Kidney (tissue), 14 donors: ENCODE measurements around the gene GOLGA6C. TPM values are rescaled to one million over a fixed set of nuclear protein-coding genes. Genes with fewer than 3 reads are reported as not detected.
A peak's percentile ranks its signal among the peaks of the same experiment; 100 is the strongest.

Source experiments
- DNase-seq, 5 donors: peaks; one replicate each; pipeline ENCODE4 v3.0.0-alpha.2; 2013 to 2020
- FAIRE-seq: peaks from 2 replicates; lab custom pipeline; 2012; peaks lifted over from hg19 to GRCh38; lab: Jason Lieb, UNC
- H3K27ac ChIP-seq, 2 donors: one replicate each; pipeline ENCODE4 v1.7.0; 2013; ENCODE audit warnings: low read depth in 2 of 2, low read length in 2 of 2, inconsistent platforms in 1 of 2
- H3K27me3 ChIP-seq: one replicate; pipeline ENCODE4 v1.7.1; 2013; ENCODE audit warnings: low read length, inconsistent platforms; ENCODE audit not compliant: control insufficient read depth, insufficient read depth
- H3K36me3 ChIP-seq, 3 donors: one replicate each; pipeline versions ENCODE4 v1.7.0 to v1.7.1; 2013; ENCODE audit warnings: low read length in 3 of 3, control low read depth in 1 of 3, inconsistent platforms in 1 of 3; ENCODE audit not compliant: insufficient read depth in 3 of 3, control insufficient read depth in 2 of 3
- H3K4me1 ChIP-seq, 3 donors: one replicate each; pipeline versions ENCODE4 v1.7.0 to v1.7.1; 2013; ENCODE audit warnings: low read length in 3 of 3, inconsistent platforms in 1 of 3, low read depth in 1 of 3; ENCODE audit not compliant: control insufficient read depth in 2 of 3, insufficient read depth in 2 of 3
- H3K4me3 ChIP-seq, 3 donors: one replicate each; pipeline versions ENCODE4 v1.7.0 to v1.8.1; 2013; ENCODE audit warnings: low read length in 3 of 3, control low read depth in 1 of 3, inconsistent platforms in 1 of 3
- H3K9ac ChIP-seq, 3 donors: one replicate each; pipeline versions ENCODE4 v1.7.0 to v1.7.1; 2013; ENCODE audit warnings: low read length in 3 of 3, control low read depth in 1 of 3, inconsistent platforms in 1 of 3
- H3K9me3 ChIP-seq, 3 donors: one replicate each; pipeline versions ENCODE4 v1.7.0 to v1.7.1; 2013; ENCODE audit warnings: low read length in 3 of 3, control low read depth in 1 of 3, inconsistent platforms in 1 of 3; ENCODE audit not compliant: control insufficient read depth in 2 of 3, insufficient read depth in 1 of 3
- CTCF ChIP-seq: IDR thresholded peaks from 3 replicates; pipeline ENCODE4 v1.5.1; 2012; ENCODE audit warnings: mild to moderate bottlenecking, moderate library complexity, borderline replicate concordance; ENCODE audit not compliant: insufficient read depth; ENCODE audit errors: extremely low read depth
- intact Hi-C: fragments of 100-400 bp; cut with DNase I; formaldehyde crosslinking; loops from one replicate; pipeline ENCODE4 v1.11.1; 2022
- polyA plus RNA-seq: library from polyadenylated mRNA; stranded (reverse); fragments of 350-450 nt; fragmentation: Illumina TruSeq; extraction: RNeasy Lipid Tissue Mini Kit (QIAGEN cat#74804); gene quantifications from one replicate; pipeline ENCODE4 v1.2.3, GENCODE V29; 2014; ENCODE audit warnings: low read depth, low replicate concordance; ENCODE audit not compliant: insufficient read depth
- total RNA-seq: library from RNA; stranded (reverse); fragmentation: NEBNext Ultra II Directional; extraction: Animal tissue kit (Norgen Biotek cat#: 25700); gene quantifications from one replicate; pipeline ENCODE4 v1.2.1, GENCODE V29; 2021
- donor health status: control.
- donor health status: control.
- donor health status: control.
- donor health status: control.
- donor health status: control.
- donor health status: DM: yes; HTN: yes; CAD: no.
- donor health status: Normal renal cell carcinoma (clear cell type).

The GOLGA6C gene
- total and polyA plus RNA-seq, 2 donors from 2014 or later: not detected

GRCh38 chr15:75227663-75228280 is 30.4 kb upstream of the GOLGA6C start:
- H3K9me3 ChIP-seq: no peaks in the 10 kb centered on the region
- intact Hi-C loops: no loop called here
- H3K9ac ChIP-seq: no peak overlapping the region
- H3K4me3 ChIP-seq: no peak overlapping the region
- no peaks in the 10 kb centered on the region for H3K4me1 ChIP-seq
- H3K36me3 ChIP-seq: no peaks in the 10 kb centered on the region
- peak in 1 of 5 donors; percentile 44 for DNase-seq
- H3K27ac ChIP-seq: no peak overlapping the region
- no peak for FAIRE-seq
- no peaks in the 10 kb centered on the region for H3K27me3 ChIP-seq
- TF ChIP-seq CTCF: no peak

DNA sequence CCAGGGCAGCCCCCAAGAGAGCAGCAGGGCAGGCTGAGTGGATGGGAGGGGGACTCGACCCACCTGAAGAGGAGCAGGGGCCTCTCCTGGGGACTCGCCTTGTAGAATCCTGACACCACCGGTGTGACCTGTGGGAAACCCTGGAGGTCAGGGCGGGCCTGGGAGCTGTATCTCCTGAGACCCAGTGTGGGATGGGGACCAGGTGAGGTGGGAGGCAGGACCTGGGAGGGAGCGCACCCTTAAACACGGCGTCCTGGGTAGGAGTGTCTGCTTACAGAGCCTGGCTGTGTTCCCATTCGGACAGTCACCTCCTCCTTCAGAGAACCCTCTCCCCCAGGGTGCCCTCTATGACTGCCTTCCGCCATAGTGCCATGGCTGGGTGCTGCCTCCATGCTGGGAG is 29.3 kb upstream of the GOLGA6C start:
- TF ChIP-seq CTCF: no peak
- H3K9me3 ChIP-seq: no peaks in the 10 kb centered on the region
- intact Hi-C loops: no loop called here
- no peaks in the 10 kb centered on the region for H3K36me3 ChIP-seq
- H3K4me3 ChIP-seq: no peak overlapping the region
- no peaks in the 10 kb centered on the region for H3K4me1 ChIP-seq
- FAIRE-seq (no peak), DNase-seq (peak in 1 of 5 donors; percentile 49)
- H3K27me3 ChIP-seq: no peaks in the 10 kb centered on the region
- H3K9ac ChIP-seq: no peak overlapping the region
- H3K27ac ChIP-seq: no peak overlapping the region

DNA sequence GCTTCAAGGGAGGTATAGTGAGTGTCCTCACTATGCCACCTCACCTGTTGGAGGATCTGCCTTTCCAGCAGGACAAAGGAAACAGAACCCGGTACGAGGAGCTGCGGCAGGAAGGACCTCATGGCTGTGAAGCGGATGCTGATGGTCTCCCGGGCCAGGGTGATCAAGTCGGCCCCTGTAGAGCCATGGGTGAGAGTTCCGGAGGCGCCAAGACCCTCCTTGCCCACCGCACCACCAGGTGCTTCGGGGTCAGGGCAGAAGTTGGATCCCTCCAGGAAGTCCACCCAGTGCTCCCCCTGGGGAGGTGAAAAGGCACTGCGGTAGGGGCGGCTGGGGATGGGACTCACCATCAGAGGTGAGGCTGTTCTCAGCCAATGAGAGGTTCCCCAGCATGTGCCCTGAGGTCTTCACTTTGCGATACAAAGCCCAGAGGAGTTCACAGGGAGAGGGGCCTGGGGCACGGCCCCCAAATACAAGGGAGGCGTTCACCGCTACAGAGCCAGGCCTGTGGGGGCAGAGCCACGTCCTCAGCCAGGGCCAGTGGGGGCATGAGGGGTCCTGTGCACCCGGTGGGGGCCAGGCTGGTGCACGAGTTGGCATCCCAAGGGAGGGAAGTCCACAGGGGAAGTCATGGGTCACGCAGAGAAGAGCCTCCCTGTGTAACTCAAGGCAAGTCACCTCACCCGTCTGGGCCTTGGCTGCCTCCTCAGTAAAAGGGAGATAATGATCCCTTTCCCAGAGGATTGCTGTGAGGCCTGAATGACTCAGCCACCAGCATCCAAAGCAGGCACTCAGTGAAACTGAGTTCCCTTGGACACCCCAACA is 28.7 kb upstream of the GOLGA6C start:
- H3K36me3 ChIP-seq: no peaks in the 10 kb centered on the region
- FAIRE-seq: no peak
- H3K27me3 ChIP-seq: no peaks in the 10 kb centered on the region
- no peak overlapping the region for H3K27ac ChIP-seq
- no peaks in the 10 kb centered on the region for H3K4me1 ChIP-seq
- no peaks in the 10 kb centered on the region for H3K9me3 ChIP-seq
- intact Hi-C loops: no loop called here
- TF ChIP-seq CTCF: no peak
- H3K4me3 ChIP-seq: no peak overlapping the region
- peak in 1 of 5 donors; percentile 73 for DNase-seq
- H3K9ac ChIP-seq: no peak overlapping the region
